Ishikawa (cell line): ENCODE measurements around the gene CPAMD8.

Experiments used
- CEBPB ChIP-seq: IDR thresholded peaks from 2 replicates; pipeline ENCODE4 v1.6.1; 2012
- CREB1 ChIP-seq: IDR thresholded peaks from 2 replicates; pipeline ENCODE4 v1.6.1; 2012; ENCODE audit warnings: low read depth
- EGR1 ChIP-seq: IDR thresholded peaks from 2 replicates; pipeline ENCODE4 v1.6.1; 2012
- EP300 ChIP-seq: IDR thresholded peaks from 2 replicates; pipeline ENCODE4 v1.6.1; 2012; ENCODE audit warnings: borderline replicate concordance
- FOXM1 ChIP-seq: IDR thresholded peaks from 2 replicates; pipeline ENCODE4 v1.6.1; 2012; ENCODE audit warnings: low read depth, borderline replicate concordance
- MAX ChIP-seq: IDR thresholded peaks from 2 replicates; pipeline ENCODE4 v1.6.1; 2012
- NFIC ChIP-seq: IDR thresholded peaks from 2 replicates; pipeline ENCODE4 v1.6.1; 2012
- RAD21 ChIP-seq: IDR thresholded peaks from 2 replicates; pipeline ENCODE4 v1.6.1; 2012; ENCODE audit warnings: low read depth
- REST ChIP-seq: IDR thresholded peaks from 2 replicates; pipeline ENCODE4 v1.6.1; 2012; ENCODE audit warnings: low read depth, mild to moderate bottlenecking
- TAF1 ChIP-seq: IDR thresholded peaks from 2 replicates; pipeline ENCODE4 v1.6.1; 2012; ENCODE audit warnings: low read depth, mild to moderate bottlenecking
- TCF12 ChIP-seq: IDR thresholded peaks from 2 replicates; pipeline ENCODE4 v1.6.1; 2012; ENCODE audit warnings: low read depth
- TEAD4 ChIP-seq: IDR thresholded peaks from 2 replicates; pipeline ENCODE4 v1.6.1; 2012
- USF1 ChIP-seq: IDR thresholded peaks from 2 replicates; pipeline ENCODE4 v1.6.1; 2012
- YY1 ChIP-seq: IDR thresholded peaks from 2 replicates; pipeline ENCODE4 v1.6.1; 2012; ENCODE audit warnings: low read depth
- ZBTB7A ChIP-seq: IDR thresholded peaks from 2 replicates; pipeline ENCODE4 v1.6.1; 2012; ENCODE audit warnings: low read depth

Gene CPAMD8

GRCh38 chr19:16942583-16942982, 84.0 kb downstream of the CPAMD8 start:
- TF ChIP-seq TCF12 (no peak), USF1 (no peak), CEBPB (no peak), TAF1 (no peak), NFIC (no peak), YY1 (no peak), ZBTB7A (no peak), EGR1 (no peak), RAD21 (no peak), REST (no peak)

- TF ChIP-seq USF1 (no peak), FOXM1 (no peak), NFIC (no peak), MAX (no peak), TEAD4 (no peak), CEBPB (no peak), EGR1 (no peak), YY1 (no peak), EP300 (no peak)
Observed at GRCh38 chr19:16940626-16941025, 86.0 kb downstream of the CPAMD8 start.

GRCh38 chr19:16938211-16938610, 88.4 kb downstream of the CPAMD8 start:
- no peak for TF ChIP-seq EGR1
- no peak for TF ChIP-seq TAF1
- TF ChIP-seq CEBPB = no peak
- TF ChIP-seq REST = no peak
- TF ChIP-seq TEAD4 = no peak
- TF ChIP-seq FOXM1 = no peak
- no peak for TF ChIP-seq USF1
- no peak for TF ChIP-seq RAD21
- no peak for TF ChIP-seq CREB1
- TF ChIP-seq NFIC = no peak
- TF ChIP-seq EP300 = no peak
- TF ChIP-seq MAX = no peak
- no peak for TF ChIP-seq ZBTB7A
- TF ChIP-seq TCF12 = no peak
- no peak for TF ChIP-seq YY1

- TF ChIP-seq FOXM1 (no peak), TAF1 (no peak), EP300 (no peak), TCF12 (no peak), ZBTB7A (no peak), YY1 (no peak), MAX (no peak), CREB1 (no peak), NFIC (no peak)
Observed at GRCh38 chr19:16936901-16937300, 89.7 kb downstream of the CPAMD8 start.

GRCh38 chr19:16934489-16934888, 92.1 kb downstream of the CPAMD8 start:
- TF ChIP-seq ZBTB7A (no peak), RAD21 (no peak), TCF12 (no peak), CEBPB (no peak), MAX (no peak), YY1 (no peak)

GRCh38 chr19:16931306-16931705, 95.3 kb downstream of the CPAMD8 start:
- TF ChIP-seq CEBPB = no peak
- TF ChIP-seq USF1 = no peak
- no peak for TF ChIP-seq ZBTB7A
- TF ChIP-seq REST = no peak
- TF ChIP-seq RAD21 = no peak
- no peak for TF ChIP-seq TAF1
- TF ChIP-seq YY1 = no peak
- TF ChIP-seq CREB1 = no peak
- TF ChIP-seq FOXM1 = no peak
